ENCODE data around the gene SETMAR.

DNA sequence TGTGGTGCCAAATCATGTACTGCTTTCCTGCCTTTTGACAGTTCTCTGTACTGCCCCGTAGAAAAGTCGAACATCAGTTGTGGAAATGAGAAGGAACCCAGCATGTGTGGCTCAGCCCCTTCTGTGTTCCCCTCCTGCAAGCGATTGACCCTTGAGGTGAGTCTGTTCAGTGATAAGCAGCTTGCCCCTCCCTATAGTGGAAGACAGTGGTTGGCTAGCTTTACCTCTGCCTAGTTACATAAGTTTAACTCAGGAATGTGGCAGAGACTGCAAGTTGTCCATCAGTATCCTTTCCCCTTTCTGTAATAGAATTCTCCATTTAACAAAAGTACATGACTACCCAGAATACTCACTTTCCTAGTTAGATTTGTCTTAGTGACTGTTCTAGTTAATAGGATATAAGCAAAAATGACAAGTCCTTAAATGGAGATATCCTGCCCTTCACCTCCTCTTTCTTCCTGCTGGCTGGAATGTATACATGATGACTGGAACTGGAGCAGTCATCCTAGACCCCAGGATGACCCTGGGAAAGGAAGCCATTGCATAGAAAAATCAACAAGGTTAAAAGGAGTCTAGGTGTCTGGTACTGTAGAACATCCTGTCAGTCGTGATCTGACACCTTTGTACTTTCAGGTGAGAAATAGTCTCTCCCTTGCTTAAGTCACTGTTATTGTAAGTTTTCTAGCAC is 10.6 kb downstream of the SETMAR start:
- no peak for TF ChIP-seq CTCF (IDR thresholded peaks at IDR 0.05)
- TF ChIP-seq POLR2A (IDR thresholded peaks at IDR 0.05), result no peak
- no peak for TF ChIP-seq EP300 (IDR thresholded peaks at IDR 0.05)

Data from stomach (tissue), 4 donors.